OCI-LY3 (cell line): ENCODE data around the gene NOSTRIN.

Experiments used
- CTCF ChIP-seq: fragments of 200-600, 300-600 bp; sonication (generic); IDR thresholded peaks from 2 replicates; pipeline ENCODE4 v1.5.1; 2014; ENCODE audit warnings: antibody characterized with exemption, low read length, low read depth
- EZH2phosphoT487 ChIP-seq: fragments of 200-600 bp; shearing (Covaris generic); IDR thresholded peaks from 2 replicates; pipeline ENCODE4 v1.6.1; 2018; ENCODE audit warnings: antibody characterized with exemption, mixed run types, low read depth

- TF ChIP-seq CTCF (no peak), EZH2phosphoT487 (no peak)
These were observed 4.2 kb upstream of the NOSTRIN start for GRCh38 chr2:168798076-168798887.
